ENCODE results near the gene ACP1. TPM values are rescaled to one million over a fixed set of nuclear protein-coding genes. Genes with fewer than 3 reads are reported as not detected.

The ACP1 gene
- total RNA-seq, 1 experiment from 2014 or later, result 90.9 TPM

DNA sequence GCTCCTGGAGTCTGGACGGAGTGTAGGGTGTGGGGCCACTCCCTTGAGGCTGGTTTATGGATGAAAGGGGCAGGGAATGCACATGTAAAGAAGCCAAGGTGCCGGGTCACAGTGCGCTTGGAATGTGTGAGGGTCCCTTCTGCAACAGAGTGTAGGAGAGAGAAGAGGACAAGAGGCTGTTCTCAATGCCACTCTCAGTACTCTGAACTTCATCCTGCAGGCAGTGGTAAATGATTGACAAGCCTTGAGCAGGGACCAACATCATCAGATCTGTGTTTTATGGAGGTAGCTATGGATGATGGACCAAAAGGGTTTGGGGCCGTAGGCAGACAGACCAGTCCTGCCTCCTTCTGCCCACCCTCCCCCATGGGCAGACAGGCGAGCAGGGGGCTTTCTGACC is 30.3 kb downstream of the ACP1 start:
- TF ChIP-seq POLR2AphosphoS5 (IDR thresholded peaks at IDR 0.05; ENCODE audit: low read depth, low read length) (no peak), TCF7L2 (IDR thresholded peaks at IDR 0.05; ENCODE audit: low read depth, low read length) (no peak), SIN3A (IDR thresholded peaks at IDR 0.05; ENCODE audit: borderline replicate concordance, insufficient read depth, low read depth, low read length) (no peak)
- TF ChIP-seq, protein P1, sequence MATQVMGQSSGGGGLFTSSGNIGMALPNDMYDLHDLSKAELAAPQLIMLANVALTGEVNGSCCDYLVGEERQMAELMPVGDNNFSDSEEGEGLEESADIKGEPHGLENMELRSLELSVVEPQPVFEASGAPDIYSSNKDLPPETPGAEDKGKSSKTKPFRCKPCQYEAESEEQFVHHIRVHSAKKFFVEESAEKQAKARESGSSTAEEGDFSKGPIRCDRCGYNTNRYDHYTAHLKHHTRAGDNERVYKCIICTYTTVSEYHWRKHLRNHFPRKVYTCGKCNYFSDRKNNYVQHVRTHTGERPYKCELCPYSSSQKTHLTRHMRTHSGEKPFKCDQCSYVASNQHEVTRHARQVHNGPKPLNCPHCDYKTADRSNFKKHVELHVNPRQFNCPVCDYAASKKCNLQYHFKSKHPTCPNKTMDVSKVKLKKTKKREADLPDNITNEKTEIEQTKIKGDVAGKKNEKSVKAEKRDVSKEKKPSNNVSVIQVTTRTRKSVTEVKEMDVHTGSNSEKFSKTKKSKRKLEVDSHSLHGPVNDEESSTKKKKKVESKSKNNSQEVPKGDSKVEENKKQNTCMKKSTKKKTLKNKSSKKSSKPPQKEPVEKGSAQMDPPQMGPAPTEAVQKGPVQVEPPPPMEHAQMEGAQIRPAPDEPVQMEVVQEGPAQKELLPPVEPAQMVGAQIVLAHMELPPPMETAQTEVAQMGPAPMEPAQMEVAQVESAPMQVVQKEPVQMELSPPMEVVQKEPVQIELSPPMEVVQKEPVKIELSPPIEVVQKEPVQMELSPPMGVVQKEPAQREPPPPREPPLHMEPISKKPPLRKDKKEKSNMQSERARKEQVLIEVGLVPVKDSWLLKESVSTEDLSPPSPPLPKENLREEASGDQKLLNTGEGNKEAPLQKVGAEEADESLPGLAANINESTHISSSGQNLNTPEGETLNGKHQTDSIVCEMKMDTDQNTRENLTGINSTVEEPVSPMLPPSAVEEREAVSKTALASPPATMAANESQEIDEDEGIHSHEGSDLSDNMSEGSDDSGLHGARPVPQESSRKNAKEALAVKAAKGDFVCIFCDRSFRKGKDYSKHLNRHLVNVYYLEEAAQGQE (IDR thresholded peaks at IDR 0.05; ENCODE audit: insufficient read depth in 1 of 2, low read depth in 2 of 2, low read length in 1 of 2), result no peak
- TF ChIP-seq, protein P2, sequence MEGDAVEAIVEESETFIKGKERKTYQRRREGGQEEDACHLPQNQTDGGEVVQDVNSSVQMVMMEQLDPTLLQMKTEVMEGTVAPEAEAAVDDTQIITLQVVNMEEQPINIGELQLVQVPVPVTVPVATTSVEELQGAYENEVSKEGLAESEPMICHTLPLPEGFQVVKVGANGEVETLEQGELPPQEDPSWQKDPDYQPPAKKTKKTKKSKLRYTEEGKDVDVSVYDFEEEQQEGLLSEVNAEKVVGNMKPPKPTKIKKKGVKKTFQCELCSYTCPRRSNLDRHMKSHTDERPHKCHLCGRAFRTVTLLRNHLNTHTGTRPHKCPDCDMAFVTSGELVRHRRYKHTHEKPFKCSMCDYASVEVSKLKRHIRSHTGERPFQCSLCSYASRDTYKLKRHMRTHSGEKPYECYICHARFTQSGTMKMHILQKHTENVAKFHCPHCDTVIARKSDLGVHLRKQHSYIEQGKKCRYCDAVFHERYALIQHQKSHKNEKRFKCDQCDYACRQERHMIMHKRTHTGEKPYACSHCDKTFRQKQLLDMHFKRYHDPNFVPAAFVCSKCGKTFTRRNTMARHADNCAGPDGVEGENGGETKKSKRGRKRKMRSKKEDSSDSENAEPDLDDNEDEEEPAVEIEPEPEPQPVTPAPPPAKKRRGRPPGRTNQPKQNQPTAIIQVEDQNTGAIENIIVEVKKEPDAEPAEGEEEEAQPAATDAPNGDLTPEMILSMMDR (IDR thresholded peaks at IDR 0.05), result no peak
- H3K4me1 ChIP-seq (ENCODE audit: control insufficient read depth, insufficient read depth, low read length), result no peaks in the 10 kb centered on the region
- ChIA-PET POLR2A (no interaction called here), CTCF (no interaction called here)
- H3K27ac ChIP-seq (ENCODE audit: low read length), result no peak overlapping the region
- H3K9me3 ChIP-seq (ENCODE audit: control insufficient read depth, insufficient read depth, low read depth, low read length), result no peaks in the 10 kb centered on the region
- H3K4me3 ChIP-seq (ENCODE audit: low read depth in 2 of 2, low read length in 2 of 2), result no peak overlapping the region
- peaks cover 16% of the 10 kb centered on the region for H3K27me3 ChIP-seq (ENCODE audit: control insufficient read depth, insufficient read depth, low read length)
- in situ Hi-C loops (cut with HindIII; ENCODE audit: low pct_unique_long_range_greater_than_20kb, low sequenced_read_pairs) (no loop called here), intact Hi-C loops (cut with micrococcal nuclease; ENCODE audit: unreplicated experiment) (no loop called here)
- DNase-seq (ENCODE audit: low read depth, low spot score) (no peak), ATAC-seq (no peak)
- no peaks in the 10 kb centered on the region for H3K36me3 ChIP-seq (ENCODE audit: control insufficient read depth, insufficient read depth, low read length)
- no TSS peak for BruUV-seq (replicated peaks)

DNA sequence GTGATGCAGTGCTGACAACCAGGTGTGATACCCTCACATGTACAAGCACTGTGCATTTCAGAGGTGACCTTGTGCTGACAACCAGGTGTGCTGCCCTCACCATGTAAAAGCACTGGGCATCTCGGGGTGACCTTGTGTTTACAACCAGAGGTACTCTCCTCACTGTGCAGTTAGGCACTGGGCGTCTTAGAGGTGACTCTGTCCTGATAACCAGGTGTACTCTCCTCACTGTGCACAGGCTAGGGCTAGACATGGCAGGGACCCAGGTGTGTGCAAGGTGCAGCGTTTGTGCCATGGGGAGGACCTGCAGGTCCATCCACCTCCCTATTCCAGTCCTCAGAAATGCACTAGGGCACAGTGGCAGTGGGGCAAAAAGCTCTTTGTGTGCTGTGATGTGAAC is 31.6 kb downstream of the ACP1 start:
- CTCF ChIA-PET, result no interaction called here
- in situ Hi-C loops (cut with HindIII; ENCODE audit: low pct_unique_long_range_greater_than_20kb, low sequenced_read_pairs), result no loop called here
- POLR2A ChIA-PET, result no interaction called here
- Histone ChIP-seq H3K36me3 (ENCODE audit: control insufficient read depth, insufficient read depth, low read length) (no peaks in the 10 kb centered on the region), H3K27ac (ENCODE audit: low read length) (no peak overlapping the region), H3K9me3 (ENCODE audit: control insufficient read depth, insufficient read depth, low read depth, low read length) (no peaks in the 10 kb centered on the region), H3K4me1 (ENCODE audit: control insufficient read depth, insufficient read depth, low read length) (no peaks in the 10 kb centered on the region), H3K4me3 (ENCODE audit: low read depth in 2 of 2, low read length in 2 of 2) (no peak overlapping the region), H3K27me3 (ENCODE audit: control insufficient read depth, insufficient read depth, low read length) (peaks cover 7% of the 10 kb centered on the region)
- no TSS peak for BruUV-seq (replicated peaks)
- TF ChIP-seq TCF7L2 (IDR thresholded peaks at IDR 0.05; ENCODE audit: low read depth, low read length) (no peak), POLR2AphosphoS5 (IDR thresholded peaks at IDR 0.05; ENCODE audit: low read depth, low read length) (no peak), SIN3A (IDR thresholded peaks at IDR 0.05; ENCODE audit: borderline replicate concordance, insufficient read depth, low read depth, low read length) (no peak)
- TF ChIP-seq, protein P2 (IDR thresholded peaks at IDR 0.05), result no peak
- TF ChIP-seq, protein P1 (IDR thresholded peaks at IDR 0.05; ENCODE audit: insufficient read depth in 1 of 2, low read depth in 2 of 2, low read length in 1 of 2), result no peak
- intact Hi-C loops (cut with micrococcal nuclease; ENCODE audit: unreplicated experiment), result no loop called here
- no peak for DNase-seq (ENCODE audit: low read depth, low spot score)
- ATAC-seq, result no peak

All from Panc1 (cell line).